WTC11 (cell line): ENCODE data around the gene TOP2B. TPM values are rescaled to one million over a fixed set of nuclear protein-coding genes. Genes with fewer than 3 reads are reported as not detected.

Source experiments
- ATAC-seq: fragments of 200-7000 bp; cut with Tn5 transposase; 2 replicates; pipeline ENCODE4 v1.10.0; 2021; ENCODE audit warnings: mild to moderate bottlenecking, moderate library complexity
- CTCF ChIA-PET: fragments of 300-600 bp; sonication (Branson Sonifier 250); formaldehyde crosslinking; loops from one replicate; lab custom pipeline; 2021; ENCODE audit warnings: antibody characterized with exemption; lab: Charles Lee
- POLR2A ChIA-PET: fragments of 350-600 bp; sonication (Branson Sonifier 250); formaldehyde crosslinking; loops from one replicate; lab custom pipeline; 2021; ENCODE audit warnings: antibody characterized with exemption; lab: Charles Lee
- DNase-seq: peaks from one replicate; pipeline ENCODE4 v3.0.0; 2021; ENCODE audit warnings: low spot score
- H3K27ac Mint-ChIP-seq: 2 replicates; pipeline ENCODE4 v1.8.0; 2021; ENCODE audit warnings: mixed read lengths
- H3K27me3 Mint-ChIP-seq: 2 replicates; pipeline ENCODE4 v1.8.0; 2021; ENCODE audit warnings: low read depth, mild to moderate bottlenecking, moderate library complexity, mixed read lengths
- H3K36me3 Mint-ChIP-seq: 2 replicates; pipeline ENCODE4 v1.8.0; 2021; ENCODE audit warnings: mixed read lengths
- H3K4me1 Mint-ChIP-seq: 2 replicates; pipeline ENCODE4 v1.8.0; 2022; ENCODE audit warnings: mixed read lengths
- H3K4me3 Mint-ChIP-seq: 2 replicates; pipeline ENCODE4 v1.8.0; 2021; ENCODE audit warnings: mild to moderate bottlenecking, moderate library complexity, mixed read lengths
- H3K9me3 Mint-ChIP-seq: 2 replicates; pipeline ENCODE4 v1.8.0; 2021; ENCODE audit warnings: mixed read lengths
- ATF1 ChIP-seq: sonication (generic); formaldehyde crosslinking; IDR thresholded peaks from 2 replicates; pipeline ENCODE4 v1.8.1; 2023; ENCODE audit warnings: mild to moderate bottlenecking, moderate library complexity, missing genetic modification reagents
- ATF6 ChIP-seq: sonication (generic); formaldehyde crosslinking; IDR thresholded peaks from 2 replicates; pipeline ENCODE4 v1.8.1; 2023; ENCODE audit warnings: mild to moderate bottlenecking, missing genetic modification reagents
- CBFB ChIP-seq: sonication (generic); formaldehyde crosslinking; IDR thresholded peaks from 2 replicates; pipeline ENCODE4 v1.8.1; 2022; ENCODE audit warnings: mild to moderate bottlenecking, low read depth, missing genetic modification reagents
- E2F1 ChIP-seq: sonication (generic); formaldehyde crosslinking; IDR thresholded peaks from 2 replicates; pipeline ENCODE4 v1.8.0; 2022; ENCODE audit warnings: mild to moderate bottlenecking, missing genetic modification reagents
- EMX1 ChIP-seq: fragments of 250-450 bp; sonication (Bioruptor Pico); IDR thresholded peaks from 2 replicates; pipeline ENCODE4 v1.8.0; 2021; ENCODE audit warnings: mild to moderate bottlenecking
- ESRRA ChIP-seq: sonication (generic); formaldehyde crosslinking; IDR thresholded peaks from 2 replicates; pipeline ENCODE4 v1.8.1; 2022; ENCODE audit warnings: mild to moderate bottlenecking, missing genetic modification reagents, borderline replicate concordance
- FOXJ3 ChIP-seq: sonication (generic); formaldehyde crosslinking; IDR thresholded peaks from 2 replicates; pipeline ENCODE4 v1.9.0; 2021; ENCODE audit warnings: missing genetic modification reagents, mild to moderate bottlenecking, borderline replicate concordance
- FOXP1 ChIP-seq: sonication (generic); formaldehyde crosslinking; IDR thresholded peaks from 2 replicates; pipeline ENCODE4 v1.8.0; 2022; ENCODE audit warnings: missing genetic modification reagents, mild to moderate bottlenecking, moderate library complexity, borderline replicate concordance
- GABPB1 ChIP-seq: sonication (generic); formaldehyde crosslinking; IDR thresholded peaks from 2 replicates; pipeline ENCODE4 v1.8.1; 2023; ENCODE audit warnings: mild to moderate bottlenecking, missing genetic modification reagents
- JAZF1 ChIP-seq: fragments of 250-450 bp; sonication (Bioruptor Pico); IDR thresholded peaks from 2 replicates; pipeline ENCODE4 v1.9.0; 2021; ENCODE audit warnings: moderate library complexity, mild to moderate bottlenecking, inconsistent platforms
- NR1H2 ChIP-seq: sonication (generic); formaldehyde crosslinking; IDR thresholded peaks from 2 replicates; pipeline ENCODE4 v1.9.0; 2021; ENCODE audit warnings: mild to moderate bottlenecking, moderate library complexity, missing genetic modification reagents
- PRDM15 ChIP-seq: sonication (generic); formaldehyde crosslinking; IDR thresholded peaks from 2 replicates; pipeline ENCODE4 v1.8.0; 2022; ENCODE audit warnings: missing genetic modification reagents
- TEAD1 ChIP-seq: sonication (generic); formaldehyde crosslinking; IDR thresholded peaks from 2 replicates; pipeline ENCODE4 v1.8.0; 2022; ENCODE audit warnings: mild to moderate bottlenecking, missing genetic modification reagents
- USF2 ChIP-seq: sonication (generic); formaldehyde crosslinking; IDR thresholded peaks from 2 replicates; pipeline ENCODE4 v1.8.1; 2023; ENCODE audit warnings: mild to moderate bottlenecking, missing genetic modification reagents, moderate library complexity
- ZBTB21 ChIP-seq: sonication (generic); formaldehyde crosslinking; IDR thresholded peaks from 2 replicates; pipeline ENCODE4 v1.8.1; 2023; ENCODE audit warnings: mild to moderate bottlenecking, missing genetic modification reagents, borderline replicate concordance
- ZNF121 ChIP-seq: sonication (generic); formaldehyde crosslinking; IDR thresholded peaks from 2 replicates; pipeline ENCODE4 v1.8.0; 2023; ENCODE audit warnings: missing genetic modification reagents
- ZNF219 ChIP-seq: sonication (generic); formaldehyde crosslinking; IDR thresholded peaks from 2 replicates; pipeline ENCODE4 v1.8.0; 2023; ENCODE audit warnings: missing genetic modification reagents, mild to moderate bottlenecking, borderline replicate concordance
- ZNF423 ChIP-seq: fragments of 250-450 bp; sonication (Bioruptor Pico); IDR thresholded peaks from 2 replicates; pipeline ENCODE4 v2.1.2; 2022; ENCODE audit warnings: mild to moderate bottlenecking, moderate library complexity
- total RNA-seq: library from RNA; stranded (reverse); gene quantifications from 3 replicates; pipeline ENCODE4 v1.2.3, GENCODE V29; 2021
- TF ChIP-seq, protein P1 (sequence below): sonication (generic); formaldehyde crosslinking; IDR thresholded peaks from 2 replicates; pipeline ENCODE4 v1.8.1; 2022; ENCODE audit warnings: mild to moderate bottlenecking, moderate library complexity, missing genetic modification reagents
- TF ChIP-seq, protein P2 (sequence below): sonication (generic); formaldehyde crosslinking; IDR thresholded peaks from 2 replicates; pipeline ENCODE4 v1.8.1; 2023; ENCODE audit warnings: mild to moderate bottlenecking, missing genetic modification reagents, borderline replicate concordance
- TF ChIP-seq, protein P3 (sequence below): fragments of 250-450 bp; sonication (Bioruptor Pico); IDR thresholded peaks from 2 replicates; pipeline ENCODE4 v1.8.0; 2021; ENCODE audit warnings: mild to moderate bottlenecking

TOP2B gene
- total RNA-seq, 1 experiment from 2014 or later, result 151 TPM

- no peak for TF ChIP-seq ATF6 (CRISPR knock-in tag)
- TF ChIP-seq, protein P1, sequence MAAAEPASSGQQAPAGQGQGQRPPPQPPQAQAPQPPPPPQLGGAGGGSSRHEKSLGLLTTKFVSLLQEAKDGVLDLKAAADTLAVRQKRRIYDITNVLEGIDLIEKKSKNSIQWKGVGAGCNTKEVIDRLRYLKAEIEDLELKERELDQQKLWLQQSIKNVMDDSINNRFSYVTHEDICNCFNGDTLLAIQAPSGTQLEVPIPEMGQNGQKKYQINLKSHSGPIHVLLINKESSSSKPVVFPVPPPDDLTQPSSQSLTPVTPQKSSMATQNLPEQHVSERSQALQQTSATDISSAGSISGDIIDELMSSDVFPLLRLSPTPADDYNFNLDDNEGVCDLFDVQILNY, result no peak
Measured at GRCh38 chr3:25707268-25707926, 42.7 kb upstream of the TOP2B start (continued).

DNA sequence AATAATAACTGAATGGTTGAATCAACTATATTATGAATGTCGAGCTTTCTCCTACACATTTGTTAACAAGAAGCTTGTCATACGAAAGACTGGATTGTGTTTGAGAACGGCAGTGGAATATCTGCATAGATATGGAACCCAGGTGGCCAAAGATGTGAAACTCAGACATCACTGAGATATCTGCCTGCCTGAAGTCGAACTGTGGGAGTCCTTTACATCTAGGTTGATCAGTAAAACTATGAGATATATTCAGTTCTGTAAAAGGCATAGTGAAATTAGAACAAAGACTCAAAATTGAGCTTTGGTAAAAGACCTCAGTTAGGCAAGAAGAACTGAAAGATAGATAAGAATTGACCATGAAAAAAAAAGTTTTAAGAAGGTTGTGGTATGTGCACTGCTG lies 41.5 kb upstream of the TOP2B start:
- DNase-seq (no peak), ATAC-seq (no peak)
- no peak overlapping the region for H3K4me3 Mint-ChIP-seq
- TF ChIP-seq CBFB (CRISPR knock-in tag), result no peak
- no peak for TF ChIP-seq ATF1
- no peak for TF ChIP-seq ZNF423 (CRISPR knock-in tag)
- no peak for TF ChIP-seq E2F1 (CRISPR knock-in tag)
- TF ChIP-seq FOXJ3 (CRISPR knock-in tag), result no peak
- no peak for TF ChIP-seq ESRRA
- no peak for TF ChIP-seq JAZF1 (CRISPR knock-in tag)
- TF ChIP-seq, protein P2, sequence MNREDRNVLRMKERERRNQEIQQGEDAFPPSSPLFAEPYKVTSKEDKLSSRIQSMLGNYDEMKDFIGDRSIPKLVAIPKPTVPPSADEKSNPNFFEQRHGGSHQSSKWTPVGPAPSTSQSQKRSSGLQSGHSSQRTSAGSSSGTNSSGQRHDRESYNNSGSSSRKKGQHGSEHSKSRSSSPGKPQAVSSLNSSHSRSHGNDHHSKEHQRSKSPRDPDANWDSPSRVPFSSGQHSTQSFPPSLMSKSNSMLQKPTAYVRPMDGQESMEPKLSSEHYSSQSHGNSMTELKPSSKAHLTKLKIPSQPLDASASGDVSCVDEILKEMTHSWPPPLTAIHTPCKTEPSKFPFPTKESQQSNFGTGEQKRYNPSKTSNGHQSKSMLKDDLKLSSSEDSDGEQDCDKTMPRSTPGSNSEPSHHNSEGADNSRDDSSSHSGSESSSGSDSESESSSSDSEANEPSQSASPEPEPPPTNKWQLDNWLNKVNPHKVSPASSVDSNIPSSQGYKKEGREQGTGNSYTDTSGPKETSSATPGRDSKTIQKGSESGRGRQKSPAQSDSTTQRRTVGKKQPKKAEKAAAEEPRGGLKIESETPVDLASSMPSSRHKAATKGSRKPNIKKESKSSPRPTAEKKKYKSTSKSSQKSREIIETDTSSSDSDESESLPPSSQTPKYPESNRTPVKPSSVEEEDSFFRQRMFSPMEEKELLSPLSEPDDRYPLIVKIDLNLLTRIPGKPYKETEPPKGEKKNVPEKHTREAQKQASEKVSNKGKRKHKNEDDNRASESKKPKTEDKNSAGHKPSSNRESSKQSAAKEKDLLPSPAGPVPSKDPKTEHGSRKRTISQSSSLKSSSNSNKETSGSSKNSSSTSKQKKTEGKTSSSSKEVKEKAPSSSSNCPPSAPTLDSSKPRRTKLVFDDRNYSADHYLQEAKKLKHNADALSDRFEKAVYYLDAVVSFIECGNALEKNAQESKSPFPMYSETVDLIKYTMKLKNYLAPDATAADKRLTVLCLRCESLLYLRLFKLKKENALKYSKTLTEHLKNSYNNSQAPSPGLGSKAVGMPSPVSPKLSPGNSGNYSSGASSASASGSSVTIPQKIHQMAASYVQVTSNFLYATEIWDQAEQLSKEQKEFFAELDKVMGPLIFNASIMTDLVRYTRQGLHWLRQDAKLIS, result no peak
- no peak for TF ChIP-seq EMX1 (CRISPR knock-in tag)
- H3K27ac Mint-ChIP-seq, result no peak overlapping the region
- no peaks in the 10 kb centered on the region for H3K4me1 Mint-ChIP-seq
- ChIA-PET CTCF (interaction anchor here (0.8 kb wide), 1 partner anchor 58 kb away, joined by 4 read pairs; no protein-coding TSS in a partner anchor), POLR2A (no interaction called here)
- no peaks in the 10 kb centered on the region for H3K9me3 Mint-ChIP-seq
- no peaks in the 10 kb centered on the region for H3K27me3 Mint-ChIP-seq
- no peaks in the 10 kb centered on the region for H3K36me3 Mint-ChIP-seq

DNA sequence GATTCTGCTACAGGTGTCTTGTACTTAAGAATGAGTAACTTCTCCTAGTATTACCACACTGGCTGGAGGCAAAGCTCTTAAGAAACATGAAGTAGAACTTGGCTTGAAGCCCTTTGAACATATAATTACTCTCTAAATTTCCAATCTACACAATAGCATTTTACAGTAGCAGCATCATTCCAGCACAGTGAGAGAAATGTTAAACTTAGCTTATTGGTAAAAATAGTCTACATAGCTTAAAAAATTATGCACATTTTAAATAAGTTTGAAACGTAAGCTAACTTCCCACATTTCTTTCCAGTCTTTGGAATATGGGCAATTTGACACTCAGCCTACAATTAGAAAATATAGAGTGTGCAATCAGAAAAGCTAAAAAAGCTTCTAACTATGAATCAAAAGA lies 32.8 kb upstream of the TOP2B start:
- H3K27ac Mint-ChIP-seq, result no peak overlapping the region
- CTCF ChIA-PET, result no interaction called here
- TF ChIP-seq ZBTB21 (CRISPR knock-in tag), result no peak
- no peak for TF ChIP-seq ZNF121 (CRISPR knock-in tag)
- TF ChIP-seq NR1H2 (CRISPR knock-in tag), result no peak
- TF ChIP-seq GABPB1 (CRISPR knock-in tag), result no peak
- TF ChIP-seq PRDM15 (CRISPR knock-in tag), result no peak
- TF ChIP-seq, protein P3, sequence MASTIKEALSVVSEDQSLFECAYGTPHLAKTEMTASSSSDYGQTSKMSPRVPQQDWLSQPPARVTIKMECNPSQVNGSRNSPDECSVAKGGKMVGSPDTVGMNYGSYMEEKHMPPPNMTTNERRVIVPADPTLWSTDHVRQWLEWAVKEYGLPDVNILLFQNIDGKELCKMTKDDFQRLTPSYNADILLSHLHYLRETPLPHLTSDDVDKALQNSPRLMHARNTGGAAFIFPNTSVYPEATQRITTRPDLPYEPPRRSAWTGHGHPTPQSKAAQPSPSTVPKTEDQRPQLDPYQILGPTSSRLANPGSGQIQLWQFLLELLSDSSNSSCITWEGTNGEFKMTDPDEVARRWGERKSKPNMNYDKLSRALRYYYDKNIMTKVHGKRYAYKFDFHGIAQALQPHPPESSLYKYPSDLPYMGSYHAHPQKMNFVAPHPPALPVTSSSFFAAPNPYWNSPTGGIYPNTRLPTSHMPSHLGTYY (CRISPR knock-in tag), result no peak
- TF ChIP-seq ZNF219, result no peak
- TF ChIP-seq TEAD1 (CRISPR knock-in tag), result no peak
- no peak for TF ChIP-seq FOXP1 (CRISPR knock-in tag)
- TF ChIP-seq USF2, result no peak

More for the DNA sequence above, 32.8 kb upstream of the TOP2B start:
- DNase-seq (no peak), ATAC-seq (no peak)
- H3K36me3 Mint-ChIP-seq, result no peaks in the 10 kb centered on the region
- H3K4me3 Mint-ChIP-seq, result no peak overlapping the region
- H3K27me3 Mint-ChIP-seq, result no peaks in the 10 kb centered on the region
- no peaks in the 10 kb centered on the region for H3K9me3 Mint-ChIP-seq
- no peaks in the 10 kb centered on the region for H3K4me1 Mint-ChIP-seq
- POLR2A ChIA-PET, result no interaction called here
